HPDE6-E6E7 (cell line): Measurements from ENCODE around the gene USP6NL.
A peak's percentile ranks its signal among the peaks of the same experiment; 100 is the strongest.

ENCODE experiments used
- DNase-seq: peaks from one replicate; pipeline ENCODE4 v3.0.0; 2011; ENCODE audit warnings: missing footprints; ENCODE audit errors: extremely low spot score

The USP6NL gene

GRCh38 chr10:11551104-11551503, 60.3 kb downstream of the USP6NL start:
- no peak for DNase-seq

GRCh38 chr10:11548768-11549099, 62.7 kb downstream of the USP6NL start:
- no peak for DNase-seq

- no peak for DNase-seq
Measured at GRCh38 chr10:11548065-11548767, 63.2 kb downstream of the USP6NL start.

DNA sequence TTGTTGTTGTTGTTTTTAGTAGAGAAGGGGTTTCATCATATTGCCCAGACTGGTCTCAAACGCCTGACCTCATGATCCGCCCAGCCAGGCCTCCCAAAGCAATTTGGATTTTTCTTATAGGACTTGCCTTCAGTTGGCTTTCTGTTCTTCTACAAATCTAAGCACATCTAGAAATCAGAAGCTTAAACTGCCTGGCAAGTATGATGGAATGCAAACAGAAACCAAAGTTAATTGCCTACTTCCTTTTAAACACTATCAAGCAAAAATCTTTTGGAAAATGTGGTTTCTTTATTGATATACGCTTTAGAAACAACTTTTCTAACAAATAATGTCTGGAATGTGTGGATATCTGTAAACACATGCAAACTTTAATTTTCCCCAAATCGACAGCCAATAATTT, 64.9 kb downstream of the USP6NL start:
- DNase-seq = no peak

GRCh38 chr10:11541296-11541695, 70.2 kb downstream of the USP6NL start:
- DNase-seq = no peak

GRCh38 chr10:11539191-11539868, 72.1 kb downstream of the USP6NL start:
- DNase-seq = no peak

- DNase-seq = no peak
Measured at GRCh38 chr10:11538834-11539190, 72.6 kb downstream of the USP6NL start.

- no peak for DNase-seq
Measured at GRCh38 chr10:11536228-11536627, 75.2 kb downstream of the USP6NL start.

DNA sequence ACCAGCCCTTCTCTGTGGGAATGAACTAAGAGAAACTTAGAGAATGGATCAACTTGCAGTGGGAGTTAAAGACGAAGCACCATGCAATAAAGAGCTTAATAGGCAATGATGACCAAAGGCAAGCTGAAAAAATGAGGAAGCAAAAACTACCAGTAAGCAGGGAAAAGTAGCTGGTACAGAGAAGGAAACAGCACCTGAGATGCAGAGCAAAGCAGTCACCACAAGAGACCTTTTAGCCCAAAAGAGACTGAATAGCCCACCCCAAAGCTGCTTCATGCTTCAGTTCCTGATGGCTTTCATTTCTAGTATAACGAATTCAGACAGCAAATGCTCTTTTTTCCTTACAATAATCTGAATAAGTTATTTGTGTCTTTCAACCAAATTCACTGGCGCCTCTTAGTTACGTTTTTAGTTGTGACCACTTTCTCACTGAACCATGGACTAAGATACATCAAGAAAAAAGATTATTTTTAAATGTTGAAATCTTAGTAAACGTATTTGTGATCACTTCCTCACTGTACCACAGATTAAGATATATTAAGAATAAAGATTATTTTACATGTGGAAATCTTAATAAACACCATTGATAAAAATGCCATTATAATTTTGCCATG, 76.0 kb downstream of the USP6NL start:
- no peak for DNase-seq

GRCh38 chr10:11533328-11533781, 78.1 kb downstream of the USP6NL start:
- no peak for DNase-seq

GRCh38 chr10:11532306-11532705, 79.1 kb downstream of the USP6NL start:
- no peak for DNase-seq

GRCh38 chr10:11530806-11531205, 80.6 kb downstream of the USP6NL start:
- no peak for DNase-seq

- DNase-seq = no peak
Measured at GRCh38 chr10:11529276-11529903, 82.1 kb downstream of the USP6NL start.

DNA sequence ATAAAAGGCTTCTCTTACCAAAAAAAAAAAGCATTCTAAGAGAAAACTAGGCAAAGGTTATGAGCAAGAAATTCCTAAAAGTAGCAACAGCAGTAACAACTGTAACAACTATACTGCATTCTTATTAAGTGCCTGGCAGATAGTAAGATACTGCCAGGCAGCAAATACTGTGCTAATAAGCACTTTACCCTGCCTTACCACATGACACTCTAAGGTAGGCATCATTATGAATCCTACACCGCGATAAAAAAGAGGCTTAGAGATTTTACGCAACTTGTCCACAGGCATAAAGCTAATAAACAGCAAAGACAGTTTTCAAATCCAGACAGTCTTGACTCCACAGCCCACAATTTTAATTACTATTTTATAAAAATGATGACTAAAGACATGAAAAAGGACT, 83.2 kb downstream of the USP6NL start:
- no peak for DNase-seq

GRCh38 chr10:11527691-11528255, 83.7 kb downstream of the USP6NL start:
- no peak for DNase-seq

- DNase-seq = no peak
Measured at GRCh38 chr10:11527068-11527467, 84.4 kb downstream of the USP6NL start.

DNA sequence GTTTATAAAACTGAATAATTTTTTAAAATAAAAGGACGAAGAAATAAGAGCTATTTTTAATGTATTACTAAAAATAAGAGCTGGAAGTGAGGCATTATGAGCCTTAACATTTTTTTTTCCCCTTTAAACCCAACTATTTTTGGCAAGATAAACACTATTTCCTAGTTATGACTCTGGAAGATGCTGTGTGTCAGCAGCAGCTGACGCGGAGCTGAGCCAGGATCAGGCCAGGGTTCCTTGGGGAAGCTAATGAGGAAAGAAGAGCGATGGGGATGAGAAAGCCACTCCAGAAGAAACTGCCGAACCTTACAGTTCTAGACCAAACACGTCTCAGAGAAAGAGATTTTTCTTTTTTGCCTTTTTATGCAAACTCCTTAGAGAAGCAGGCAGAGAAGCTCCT, 85.9 kb downstream of the USP6NL start:
- DNase-seq = no peak

- DNase-seq = no peak
Measured at GRCh38 chr10:11522821-11523245, 88.6 kb downstream of the USP6NL start.

- DNase-seq = no peak
Measured at GRCh38 chr10:11521860-11522259, 89.6 kb downstream of the USP6NL start.

GRCh38 chr10:11520892-11521291, 90.6 kb downstream of the USP6NL start:
- DNase-seq = no peak

DNA sequence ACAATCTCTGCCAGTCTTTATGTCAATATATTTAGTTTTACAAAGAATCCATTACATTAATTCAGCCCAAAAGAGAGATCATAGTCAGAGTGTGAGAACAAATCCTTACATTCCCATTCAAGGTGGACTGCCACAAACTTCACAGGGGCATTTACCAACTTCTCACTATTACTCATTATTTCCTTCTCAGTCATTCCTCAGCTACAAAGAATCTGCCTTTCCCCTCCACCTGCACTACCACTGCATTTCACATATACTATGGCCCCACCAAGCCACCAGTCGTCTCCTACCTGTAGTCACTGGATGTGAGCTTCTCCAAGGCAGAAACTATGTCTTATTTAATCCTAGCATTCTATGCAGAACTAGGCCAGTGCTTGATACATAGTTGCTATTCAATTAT, 94.3 kb downstream of the USP6NL start:
- DNase-seq = peak; percentile 1

- no peak for DNase-seq
Measured at GRCh38 chr10:11516431-11516746, 95.1 kb downstream of the USP6NL start.
